Left lobe of liver (tissue), 2 donors: Measurements from ENCODE around the gene AGMO. TPM values are rescaled to one million over a fixed set of nuclear protein-coding genes. Genes with fewer than 3 reads are reported as not detected.

ENCODE experiments used
- ATAC-seq: fragments of 200-7000 bp; cut with Tn5 transposase; one replicate; pipeline ENCODE4 v1.9.1; 2020; ENCODE audit warnings: mild to moderate bottlenecking, moderate library complexity
- DNase-seq: peaks from one replicate; pipeline ENCODE4 v3.0.0-alpha.2; 2020; ENCODE audit warnings: low spot score
- total RNA-seq: library from RNA; stranded (reverse); gene quantifications from one replicate; pipeline ENCODE4 v1.2.1, GENCODE V29; 2021
- donor health status: DM: no; HTN: no; CAD: no; lungs with moderate emphysema.
- donor health status: DM: no; HTN: yes; CAD: no.

The AGMO gene
- total RNA-seq, 1 donor from 2014 or later = 33.0 TPM

GRCh38 chr7:15166620-15167019, 395.2 kb downstream of the AGMO start:
- ATAC-seq (no peak), DNase-seq (no peak)

GRCh38 chr7:15159261-15159660, 402.6 kb downstream of the AGMO start:
- ATAC-seq = no peak
- DNase-seq = no peak

- no peak for ATAC-seq
Observed at GRCh38 chr7:15158141-15158810, 403.5 kb downstream of the AGMO start.

More at GRCh38 chr7:15158141-15158810, 403.5 kb downstream of the AGMO start:
- no peak for DNase-seq

Other genes with a start within 250 kb of the AGMO start
- 0.18 TPM for gene MEOX2, start 124.7 kb upstream of the AGMO start, total RNA-seq